HEK293 (cell line): Measurements from ENCODE around the gene GPER1.

Experiments
- CTCF ChIA-PET: fragments of 350-600 bp; formaldehyde crosslinking; extraction: SDS; loops from one replicate; lab custom pipeline; 2021; ENCODE audit warnings: antibody characterized with exemption; lab: Yijun Ruan, JAX
- POLR2A ChIA-PET: fragments of 300-600 bp; formaldehyde crosslinking; extraction: SDS; loops from one replicate; lab custom pipeline; 2020; ENCODE audit warnings: antibody characterized with exemption, inconsistent platforms; lab: Yijun Ruan, JAX
- H3K27ac ChIP-seq: fragments of 200-500 bp; sonication (Bioruptor generic); 2 replicates; pipeline ENCODE4 v1.5.1; 2014; ENCODE audit warnings: low read depth, low read length, control low read depth, inconsistent platforms; ENCODE audit errors: extremely low read depth
- H3K36me3 ChIP-seq, 2 experiments: fragments of 200-500 bp in 1 of 2; sonication (Bioruptor generic) in 1 of 2; 1 replicate in 1 of 2; 2 replicates in 1 of 2; pipeline ENCODE4 v1.5.1; 2014 to 2017; ENCODE audit warnings: inconsistent platforms in 2 of 2, low read length in 2 of 2; ENCODE audit not compliant: control insufficient read depth in 2 of 2, insufficient read depth in 1 of 2
- H3K4me1 ChIP-seq: fragments of 200-500 bp; sonication (Bioruptor generic); 2 replicates; pipeline ENCODE4 v1.5.1; 2014; ENCODE audit warnings: mild to moderate bottlenecking, low read length, inconsistent platforms; ENCODE audit not compliant: control insufficient read depth, insufficient read depth
- H3K4me3 ChIP-seq: 2 replicates; pipeline ENCODE4 v1.5.1; 2011; ENCODE audit warnings: low read depth, mild to moderate bottlenecking, control low read depth, low read length, moderate library complexity
- H3K9me3 ChIP-seq: fragments of 200-500 bp; sonication (Bioruptor generic); 2 replicates; pipeline ENCODE4 v1.5.1; 2014; ENCODE audit warnings: low read depth, low read length, inconsistent platforms; ENCODE audit not compliant: control insufficient read depth, insufficient read depth
- EGR2 ChIP-seq: fragments of 450-650 bp; formaldehyde crosslinking; IDR thresholded peaks from 2 replicates; pipeline ENCODE4 v1.5.1; 2016; ENCODE audit warnings: low read depth, missing biosample characterization, missing genetic modification characterization
- INSM2 ChIP-seq: fragments of 450-650 bp; formaldehyde crosslinking; IDR thresholded peaks from 2 replicates; pipeline ENCODE4 v1.5.1; 2016; ENCODE audit warnings: missing biosample characterization, missing genetic modification characterization
- KLF9 ChIP-seq: fragments of 450-650 bp; formaldehyde crosslinking; IDR thresholded peaks from 2 replicates; pipeline ENCODE4 v1.5.1; 2016; ENCODE audit warnings: missing biosample characterization, missing genetic modification characterization, low read depth
- REPIN1 ChIP-seq: fragments of 450-650 bp; formaldehyde crosslinking; IDR thresholded peaks from 2 replicates; pipeline ENCODE4 v1.5.1; 2017; ENCODE audit warnings: missing biosample characterization, missing genetic modification characterization, low read depth
- SETDB1 ChIP-seq: IDR thresholded peaks from one replicate; pipeline ENCODE4 v1.6.1; 2017; ENCODE audit warnings: mild to moderate bottlenecking, low read length, moderate library complexity, mixed read lengths; ENCODE audit not compliant: insufficient read length
- SP2 ChIP-seq: fragments of 450-650 bp; formaldehyde crosslinking; IDR thresholded peaks from 2 replicates; pipeline ENCODE4 v1.5.1; 2016; ENCODE audit warnings: missing biosample characterization, missing genetic modification characterization
- SP3 ChIP-seq: fragments of 450-650 bp; formaldehyde crosslinking; IDR thresholded peaks from 2 replicates; pipeline ENCODE4 v1.5.1; 2016; ENCODE audit warnings: missing biosample characterization, missing genetic modification characterization
- ZFHX2 ChIP-seq: fragments of 450-650 bp; formaldehyde crosslinking; conservative IDR thresholded peaks from 2 replicates; pipeline ENCODE4 v1.5.1; 2016; ENCODE audit warnings: missing biosample characterization, missing genetic modification characterization
- ZIC2 ChIP-seq: fragments of 450-650 bp; formaldehyde crosslinking; IDR thresholded peaks from 2 replicates; pipeline ENCODE4 v1.5.1; 2016; ENCODE audit warnings: missing biosample characterization, missing genetic modification characterization
- ZNF19 ChIP-seq: fragments of 450-650 bp; formaldehyde crosslinking; IDR thresholded peaks from 2 replicates; pipeline ENCODE4; 2016; ENCODE audit warnings: missing biosample characterization, missing genetic modification characterization, low read depth
- ZNF311 ChIP-seq: fragments of 450-650 bp; formaldehyde crosslinking; IDR thresholded peaks from 2 replicates; pipeline ENCODE4 v1.5.1; 2017; ENCODE audit warnings: missing biosample characterization, missing genetic modification characterization, borderline replicate concordance
- ZNF335 ChIP-seq: fragments of 450-650 bp; formaldehyde crosslinking; conservative IDR thresholded peaks from 2 replicates; pipeline ENCODE4 v1.5.1; 2016; ENCODE audit warnings: missing biosample characterization, missing genetic modification characterization
- ZNF394 ChIP-seq: fragments of 450-650 bp; formaldehyde crosslinking; IDR thresholded peaks from 2 replicates; pipeline ENCODE4 v1.5.1; 2016; ENCODE audit warnings: missing biosample characterization, missing genetic modification characterization, mild to moderate bottlenecking, moderate library complexity, borderline replicate concordance
- ZNF473 ChIP-seq: fragments of 450-650 bp; formaldehyde crosslinking; IDR thresholded peaks from 2 replicates; pipeline ENCODE4 v1.5.1; 2017; ENCODE audit warnings: missing biosample characterization, missing genetic modification characterization
- ZNF624 ChIP-seq: fragments of 450-650 bp; formaldehyde crosslinking; IDR thresholded peaks from 2 replicates; pipeline ENCODE4 v1.5.1; 2017; ENCODE audit warnings: missing biosample characterization, missing genetic modification characterization
- ZNF747 ChIP-seq: fragments of 450-650 bp; formaldehyde crosslinking; IDR thresholded peaks from 2 replicates; pipeline ENCODE4 v1.5.1; 2016; ENCODE audit warnings: missing biosample characterization, missing genetic modification characterization
- ZNF776 ChIP-seq: fragments of 450-650 bp; formaldehyde crosslinking; IDR thresholded peaks from 2 replicates; pipeline ENCODE4 v1.5.0; 2017; ENCODE audit warnings: missing biosample characterization, missing genetic modification characterization, borderline replicate concordance
- ZNF785 ChIP-seq: fragments of 450-650 bp; formaldehyde crosslinking; IDR thresholded peaks from 2 replicates; pipeline ENCODE4 v1.5.1; 2016; ENCODE audit warnings: missing biosample characterization, missing genetic modification characterization

Gene GPER1

GRCh38 chr7:1055956-1056784 lies 31.7 kb upstream of the GPER1 start:
- POLR2A ChIA-PET: no interaction called here
- H3K4me3 ChIP-seq: no peak overlapping the region
- H3K27ac ChIP-seq: no peak overlapping the region
- H3K4me1 ChIP-seq: no peaks in the 10 kb centered on the region
- CTCF ChIA-PET: interaction anchor here (0.7 to 1.7 kb wide), 2 partner anchors 63 to 87 kb away, joined by 4 to 5 read pairs; no protein-coding TSS in a partner anchor
- H3K36me3 ChIP-seq: peaks cover 0 to 7% of the 10 kb centered on the region in 2 experiments; a peak in 1 of 3 replicates
- no peaks in the 10 kb centered on the region for H3K9me3 ChIP-seq
- no peak for TF ChIP-seq SP3 (tag by site-specific recombination)
- TF ChIP-seq ZFHX2 (tag by site-specific recombination): 0 out of 2 replicates have a peak, but pooled peaks have one; percentile 25
- peak; percentile 17; the same call in 1 of the 2 replicates for TF ChIP-seq ZIC2
- TF ChIP-seq, all 188 proteins: peak for 2

- Histone ChIP-seq H3K4me1 (no peaks in the 10 kb centered on the region), H3K4me3 (no peak overlapping the region), H3K9me3 (no peaks in the 10 kb centered on the region), H3K36me3 (peaks cover 0 to 7% of the 10 kb centered on the region in 2 experiments; a peak in 1 of 3 replicates), H3K27ac (no peak overlapping the region)
- TF ChIP-seq ZNF311 (tag by site-specific recombination): no peak
- 0 out of 2 replicates have a peak, but pooled peaks have one; percentile 24 for TF ChIP-seq ZNF335 (tag by site-specific recombination)
- ChIA-PET POLR2A (no interaction called here), CTCF (interaction anchor here (0.9 to 1.3 kb wide), 2 partner anchors 9 to 64 kb away, joined by 3 to 7 read pairs; no protein-coding TSS in a partner anchor)
These were observed 31.0 kb upstream of the GPER1 start for GRCh38 chr7:1056785-1057410.

GRCh38 chr7:1057416-1058291 lies 30.3 kb upstream of the GPER1 start:
- no peak overlapping the region for H3K27ac ChIP-seq
- no peak overlapping the region for H3K4me3 ChIP-seq
- peaks cover 0 to 7% of the 10 kb centered on the region in 2 experiments; a peak in 1 of 3 replicates for H3K36me3 ChIP-seq
- no peak for TF ChIP-seq ZNF624 (tag by site-specific recombination)
- no peak for TF ChIP-seq ZNF19
- peak; percentile 32; the same call in 1 of the 2 replicates for TF ChIP-seq EGR2
- TF ChIP-seq ZFHX2 (tag by site-specific recombination): peak; percentile 63
- no peak for TF ChIP-seq ZNF394 (tag by site-specific recombination)
- no peak for TF ChIP-seq INSM2 (tag by site-specific recombination)
- TF ChIP-seq KLF9 (tag by site-specific recombination): 0 out of 2 replicates have a peak, but pooled peaks have one; percentile 11
- TF ChIP-seq ZNF785 (tag by site-specific recombination): no peak
- no peak for TF ChIP-seq ZNF473 (tag by site-specific recombination)
- no peak for TF ChIP-seq SETDB1
- no peak for TF ChIP-seq REPIN1 (tag by site-specific recombination)
- TF ChIP-seq SP2 (tag by site-specific recombination): no peak
- no peak for TF ChIP-seq ZIC2
- no peak for TF ChIP-seq ZNF747
- no peak for TF ChIP-seq ZNF776 (tag by site-specific recombination)
- H3K9me3 ChIP-seq: no peaks in the 10 kb centered on the region
- ChIA-PET POLR2A (interaction anchor here (0.5 kb wide), 1 partner anchor 15 kb away, joined by 6 read pairs; no protein-coding TSS in a partner anchor), CTCF (interaction anchor here (0.9 to 1.3 kb wide), 3 partner anchors 8 to 65 kb away, joined by 3 to 7 read pairs (median 4); no protein-coding TSS in a partner anchor)
- no peaks in the 10 kb centered on the region for H3K4me1 ChIP-seq
